K562 (cell line): Measurements from ENCODE around the gene SPRR2G. TPM values are rescaled to one million over a fixed set of nuclear protein-coding genes. Genes with fewer than 3 reads are reported as not detected.

ENCODE experiments used
- REST ChIP-seq, 2 experiments: fragments of 450-650 bp; formaldehyde crosslinking in 1 of 2; IDR thresholded peaks; 2 replicates each; pipeline versions ENCODE4 v1.4.0 to v1.6.1; 2014 to 2020; ENCODE audit warnings: mild to moderate bottlenecking in 2 of 2, borderline replicate concordance in 1 of 2, low read depth in 1 of 2
- polyA plus RNA-seq, 8 experiments: library from polyadenylated mRNA; depleted of rRNA in 4 of 8; stranded (reverse) in 5 of 8; unstranded in 3 of 8; fragments of >200 nt; fragmentation: Nextera tagmentation in 2 of 8; fragmentation: Illumina TruSeq in 1 of 8; extraction: Ambion mirVana in 2 of 8; extraction: Trizol in 1 of 8; gene quantifications; 2 replicates each; pipeline versions ENCODE4 v1.2.1 to v1.2.3, GENCODE V29; 2011 to 2014; ENCODE audit warnings: inconsistent platforms in 1 of 8, missing spikeins in 1 of 8
- total RNA-seq, 7 experiments: library from RNA; depleted of rRNA in 6 of 7; stranded (reverse); fragments of >200 nt in 6 of 7; fragmentation: Illumina TruSeq in 2 of 7; extraction: Trizol in 2 of 7; gene quantifications; 2 replicates each; pipeline versions ENCODE4 v1.2.1 to v1.2.3, GENCODE V29; 2011 to 2021; ENCODE audit warnings: low replicate concordance in 1 of 7

The SPRR2G gene
- total and polyA plus RNA-seq, 9 of the 15 experiments (the other 6 are each of a cell fraction or from before 2014, with no cell fraction given): not detected

- TF ChIP-seq REST (IDR thresholded peaks at IDR 0.05; ENCODE audit: borderline replicate concordance) (peak; percentile 72; the same call in 1 of the 2 replicates), REST (CRISPR knock-in tag; IDR thresholded peaks at IDR 0.05; ENCODE audit: low read depth) (no peak)
These were observed 42.0 kb upstream of the SPRR2G start (continued) for GRCh38 chr1:153192697-153193096.
